NCI-H1436 (cell line): ENCODE data around the gene ANGPTL3.

Experiments
- DNase-seq: peaks from one replicate; lab custom pipeline; 2025; lab: John Stamatoyannopoulos, UW

The ANGPTL3 gene

GRCh38 chr1:62628506-62628905, 31.2 kb downstream of the ANGPTL3 start:
- no peak for DNase-seq

- no peak for DNase-seq
Observed at GRCh38 chr1:62637392-62638105, 40.2 kb downstream of the ANGPTL3 start.

- DNase-seq: no peak
Observed at GRCh38 chr1:62643283-62643682, 46.0 kb downstream of the ANGPTL3 start.

GRCh38 chr1:62652387-62652786, 55.1 kb downstream of the ANGPTL3 start:
- DNase-seq: no peak

- no peak for DNase-seq
Observed at GRCh38 chr1:62654744-62655143, 57.4 kb downstream of the ANGPTL3 start.
